Retinal pigment epithelial cell (primary cell): Measurements from ENCODE around the gene CRKL.

Source experiments
- DNase-seq: peaks from one replicate; pipeline ENCODE4 v3.0.0-alpha.2; 2010; ENCODE audit warnings: low read depth
- H3K4me3 ChIP-seq: 2 replicates; pipeline ENCODE4 v1.5.1; 2011; ENCODE audit warnings: mild to moderate bottlenecking, low read length, control low read depth, moderate library complexity
- CTCF ChIP-seq: conservative IDR thresholded peaks from 2 replicates; pipeline ENCODE4 v1.5.1; 2011; ENCODE audit warnings: low read depth, low read length, control low read depth, inconsistent platforms

The CRKL gene

DNA sequence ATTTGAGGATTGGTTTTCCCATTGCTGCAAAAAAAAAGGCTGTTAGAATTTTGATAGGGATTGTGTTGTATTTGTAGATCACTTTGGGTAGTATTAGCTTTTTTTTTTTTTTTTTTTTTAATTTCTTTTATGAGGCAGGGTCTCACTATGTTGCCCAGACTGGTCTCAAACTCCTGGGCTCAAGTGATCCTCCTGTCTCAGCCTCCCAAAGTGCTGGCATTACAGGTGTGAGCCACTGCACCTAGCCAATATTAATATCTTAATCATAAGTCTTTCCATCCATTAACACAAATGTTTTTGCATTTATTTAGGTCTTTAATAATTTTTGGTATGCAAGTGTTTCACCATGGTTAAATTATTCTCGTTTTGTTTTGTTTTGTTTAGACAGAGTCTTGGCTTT lies 26.8 kb downstream of the CRKL start:
- no peak for DNase-seq
- no peak overlapping the region for H3K4me3 ChIP-seq
- no peak for TF ChIP-seq CTCF

GRCh38 chr22:20945578-20945934 lies 28.3 kb downstream of the CRKL start:
- no peak for TF ChIP-seq CTCF
- no peak for DNase-seq

GRCh38 chr22:20946080-20946986 lies 29.1 kb downstream of the CRKL start:
- no peak for DNase-seq
- H3K4me3 ChIP-seq = no peak overlapping the region
- no peak for TF ChIP-seq CTCF

More at GRCh38 chr22:20945578-20945934, 28.3 kb downstream of the CRKL start:
- no peak overlapping the region for H3K4me3 ChIP-seq

DNA sequence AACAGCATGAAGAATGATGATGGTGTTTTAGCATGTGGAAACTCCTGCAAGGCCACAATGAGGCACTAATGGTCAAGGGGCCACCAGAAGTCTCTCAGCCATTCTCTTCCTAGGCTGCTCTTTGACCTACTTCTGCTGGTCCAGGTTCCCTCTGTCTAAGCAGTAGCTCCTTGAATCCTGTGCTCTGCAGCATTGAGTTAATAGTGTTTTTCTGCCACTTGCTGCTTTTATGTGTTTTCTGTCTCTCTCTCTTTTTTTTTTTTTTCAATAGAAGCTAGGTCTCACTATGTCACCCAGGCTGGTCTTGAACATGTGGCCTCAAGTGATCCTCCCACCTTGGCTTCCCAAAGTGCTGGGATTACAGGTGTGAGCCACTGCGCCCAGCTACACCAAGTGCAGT lies 29.8 kb downstream of the CRKL start:
- no peak for DNase-seq
- TF ChIP-seq CTCF = no peak
- H3K4me3 ChIP-seq = no peak overlapping the region

GRCh38 chr22:20948450-20948849 lies 31.2 kb downstream of the CRKL start:
- H3K4me3 ChIP-seq = no peak overlapping the region
- no peak for TF ChIP-seq CTCF
- no peak for DNase-seq

DNA sequence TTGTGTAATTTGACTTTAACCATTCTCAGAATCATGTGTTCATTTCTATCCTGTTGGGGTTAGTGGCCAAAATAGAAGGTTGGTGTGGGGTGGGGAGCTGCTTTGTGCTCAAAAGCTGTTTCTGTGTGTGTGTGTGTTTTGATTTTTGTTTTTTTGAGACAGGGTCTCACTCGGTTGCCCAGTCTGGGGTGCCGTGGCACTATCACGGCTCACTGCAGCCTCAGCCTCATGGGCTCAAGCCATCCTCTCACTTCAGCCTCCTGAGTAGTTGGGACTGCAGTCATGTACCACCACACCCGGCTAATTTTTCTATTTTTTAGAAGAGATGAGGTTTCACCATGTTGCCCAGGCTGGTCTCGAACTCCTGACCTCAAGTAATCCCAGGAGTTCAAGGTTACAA lies 31.8 kb downstream of the CRKL start:
- no peak overlapping the region for H3K4me3 ChIP-seq
- no peak for DNase-seq
- TF ChIP-seq CTCF = no peak

DNA sequence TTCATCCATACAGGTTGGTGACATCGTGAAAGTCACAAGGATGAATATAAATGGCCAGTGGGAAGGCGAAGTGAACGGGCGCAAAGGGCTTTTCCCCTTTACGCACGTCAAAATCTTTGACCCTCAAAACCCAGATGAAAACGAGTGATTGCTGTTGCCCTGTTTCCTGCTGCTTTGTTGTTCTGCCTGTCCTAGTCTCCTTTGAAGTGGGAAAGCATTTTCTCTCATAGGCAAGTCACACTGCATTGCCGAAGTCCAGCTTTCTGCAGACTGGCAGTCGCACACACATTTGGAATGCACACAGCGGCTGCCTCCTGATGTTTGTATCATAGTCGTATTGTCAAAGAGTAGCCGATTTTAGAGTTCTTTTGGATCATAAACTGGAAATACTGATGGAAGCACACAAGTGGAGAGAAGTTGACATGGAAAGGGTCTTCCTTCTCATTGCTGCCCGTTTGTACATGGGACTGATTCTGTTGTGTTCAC lies 32.5 kb downstream of the CRKL start:
- DNase-seq = no peak
- TF ChIP-seq CTCF = no peak
- H3K4me3 ChIP-seq = no peak overlapping the region
